SKM-1 (cell line): Measurements from ENCODE around the gene C1QTNF1.
A peak's percentile ranks its signal among the peaks of the same experiment; 100 is the strongest.

Experiments used
- DNase-seq: peaks from one replicate; lab custom pipeline; 2025; ENCODE audit not compliant: unreplicated experiment; lab: John Stamatoyannopoulos, UW

C1QTNF1 gene

DNA sequence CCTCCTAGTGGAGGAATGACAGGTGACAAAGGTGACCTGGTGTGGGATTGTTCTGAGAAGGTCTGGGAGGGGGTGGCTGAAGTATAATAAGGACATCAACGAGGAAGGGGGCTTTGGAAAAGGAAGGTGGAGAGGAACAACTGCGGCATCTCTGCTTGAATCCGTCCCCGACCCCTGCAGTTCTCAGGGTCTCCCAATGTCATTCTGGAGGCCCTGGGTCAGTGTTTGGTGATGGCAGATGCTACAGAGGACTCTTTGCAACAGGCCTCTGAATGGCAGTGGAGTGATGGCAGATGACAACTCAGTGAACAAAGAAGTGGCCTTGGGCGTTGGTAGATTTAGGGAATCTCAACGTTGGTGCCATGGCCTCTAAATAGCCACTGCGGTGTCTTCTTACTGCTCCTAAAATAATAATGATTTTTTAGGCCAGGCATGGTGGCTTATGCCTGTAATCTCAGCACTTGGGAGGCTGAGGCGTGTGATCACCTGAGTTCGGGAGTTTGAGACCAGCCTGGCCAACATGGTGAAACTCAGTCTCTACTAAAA, 52.0 kb downstream of the C1QTNF1 start:
- no peak for DNase-seq

DNA sequence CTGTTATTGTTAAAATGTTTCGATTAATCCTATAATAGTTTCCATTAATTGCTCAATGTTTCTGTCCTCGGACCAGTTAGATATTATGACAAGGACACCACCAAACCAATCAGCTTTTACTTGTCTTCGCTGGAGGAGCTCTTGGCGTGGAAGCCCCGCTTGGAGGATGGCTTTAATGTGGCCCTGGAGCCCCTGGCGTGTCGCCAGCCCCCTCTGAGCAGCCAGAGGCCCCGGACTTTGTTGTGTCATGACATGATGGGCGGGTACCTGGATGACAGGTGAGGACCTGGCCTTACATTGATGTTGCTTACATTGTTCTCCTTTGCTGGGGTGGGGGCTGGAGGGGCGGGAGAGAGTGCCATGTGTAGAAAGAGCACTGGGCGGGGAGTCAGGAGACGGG, 53.6 kb downstream of the C1QTNF1 start:
- no peak for DNase-seq

DNA sequence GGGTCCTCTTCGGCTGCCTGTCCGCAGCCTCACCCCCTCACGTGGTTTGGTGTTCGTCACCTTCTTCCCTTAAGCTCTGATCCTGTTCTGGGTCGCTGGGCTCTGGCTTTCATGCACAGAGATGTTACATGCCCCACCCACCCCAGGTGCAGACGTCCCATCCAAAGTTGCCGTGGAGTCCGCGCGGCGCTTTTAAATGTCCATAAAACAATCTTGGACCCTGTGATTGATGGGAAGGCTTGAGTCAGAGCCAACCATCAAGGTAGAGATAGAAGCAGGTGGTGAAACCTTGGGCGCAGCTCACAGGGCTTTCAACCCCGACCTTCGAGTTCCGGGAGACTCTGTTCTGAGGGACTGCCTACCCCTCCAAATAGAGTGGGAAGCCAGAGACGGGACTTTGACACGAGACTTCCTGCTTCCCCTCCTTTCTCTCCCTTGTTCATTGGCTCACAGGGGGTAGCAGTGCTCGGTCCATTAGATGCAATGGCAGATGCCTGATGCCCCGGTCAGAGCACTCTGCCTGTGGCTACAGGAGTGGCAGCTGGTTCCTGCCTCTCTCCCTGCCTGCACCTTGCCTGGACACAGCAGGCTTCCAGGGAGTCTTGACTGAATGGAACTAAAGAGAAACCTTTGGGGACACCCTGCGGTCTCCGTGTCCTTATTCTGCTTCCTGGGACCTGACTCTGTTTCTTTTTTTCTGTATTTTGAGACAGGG, 54.7 kb downstream of the C1QTNF1 start:
- no peak for DNase-seq

DNA sequence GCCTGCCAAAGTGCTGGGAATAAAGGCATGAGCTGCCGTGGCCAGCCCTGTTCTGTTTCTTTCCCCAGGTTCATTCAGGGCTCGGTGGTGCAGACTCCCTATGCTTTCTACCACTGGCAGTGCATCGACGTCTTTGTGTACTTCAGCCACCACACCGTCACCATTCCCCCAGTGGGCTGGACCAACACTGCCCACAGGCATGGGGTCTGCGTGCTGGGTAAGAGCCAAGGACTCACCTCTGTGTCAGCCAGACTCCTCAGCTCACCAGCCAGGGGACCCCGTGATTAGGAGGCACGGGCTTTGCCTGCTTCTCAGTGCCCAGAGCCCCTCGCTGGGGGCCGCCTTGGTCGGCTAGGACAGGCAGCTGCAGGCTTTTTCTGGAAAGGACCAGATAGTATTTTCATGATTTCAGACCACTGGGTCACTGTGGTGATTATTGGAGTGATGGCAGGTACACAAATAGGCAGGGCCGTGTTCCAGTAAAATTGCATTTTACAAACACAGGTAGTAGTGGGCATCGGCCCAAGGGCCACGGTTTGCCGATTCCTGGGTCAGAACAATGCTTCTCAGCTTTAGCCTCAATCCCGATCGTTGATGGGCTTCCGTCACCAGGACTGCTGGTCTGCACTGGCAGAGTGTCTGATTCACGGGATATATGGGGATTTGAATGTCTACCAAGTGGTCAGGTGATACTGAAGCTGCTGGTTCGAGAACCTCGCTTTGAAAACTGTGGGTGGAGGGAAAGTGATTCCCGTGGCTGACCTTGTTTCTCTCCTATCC, 55.6 kb downstream of the C1QTNF1 start:
- no peak for DNase-seq

DNA sequence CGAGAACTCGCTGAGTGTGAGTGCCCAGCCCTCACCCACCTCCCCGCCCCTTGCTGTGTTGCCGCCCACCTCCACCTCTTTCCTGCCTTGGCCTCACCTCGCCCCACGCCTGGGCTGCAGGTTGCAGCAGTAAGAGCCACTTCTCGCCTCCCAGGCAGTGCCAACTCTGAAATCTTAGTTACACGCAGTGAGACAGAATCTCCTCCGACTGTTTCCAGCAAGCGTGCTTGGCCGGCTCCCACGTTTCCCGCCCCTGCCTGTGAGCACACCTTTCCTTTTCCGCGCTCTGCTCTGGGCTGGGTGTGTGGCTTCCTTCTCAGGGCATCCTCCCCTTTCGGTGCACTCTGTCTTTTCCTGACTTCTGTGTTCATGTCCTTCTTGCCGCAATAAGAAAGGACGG, 56.4 kb downstream of the C1QTNF1 start:
- DNase-seq: no peak

DNA sequence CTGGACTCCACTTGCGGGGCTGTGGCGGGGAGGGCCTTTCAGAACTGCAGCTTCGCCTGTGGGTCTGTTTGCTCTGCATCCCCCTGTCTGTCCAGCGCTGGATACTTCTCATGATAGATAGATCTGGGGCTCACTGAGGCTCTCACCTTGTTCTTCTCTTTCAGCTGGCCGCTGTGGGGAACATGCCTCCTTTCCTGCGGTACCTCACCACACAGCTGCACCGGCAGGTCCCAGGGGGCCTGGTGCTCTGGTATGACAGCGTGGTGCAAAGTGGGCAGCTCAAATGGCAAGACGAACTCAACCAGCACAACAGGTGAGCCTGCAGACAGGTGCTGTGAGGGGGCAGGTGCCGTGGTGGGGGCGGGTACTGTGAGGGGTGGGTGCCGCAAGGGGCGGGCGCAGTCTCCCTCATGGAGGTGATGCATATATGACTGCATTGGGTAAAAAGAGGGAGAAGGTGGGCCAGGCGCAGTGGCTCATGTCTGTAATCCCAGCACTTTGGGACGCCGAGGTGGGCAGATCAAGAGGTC, 56.9 kb downstream of the C1QTNF1 start:
- no peak for DNase-seq

DNA sequence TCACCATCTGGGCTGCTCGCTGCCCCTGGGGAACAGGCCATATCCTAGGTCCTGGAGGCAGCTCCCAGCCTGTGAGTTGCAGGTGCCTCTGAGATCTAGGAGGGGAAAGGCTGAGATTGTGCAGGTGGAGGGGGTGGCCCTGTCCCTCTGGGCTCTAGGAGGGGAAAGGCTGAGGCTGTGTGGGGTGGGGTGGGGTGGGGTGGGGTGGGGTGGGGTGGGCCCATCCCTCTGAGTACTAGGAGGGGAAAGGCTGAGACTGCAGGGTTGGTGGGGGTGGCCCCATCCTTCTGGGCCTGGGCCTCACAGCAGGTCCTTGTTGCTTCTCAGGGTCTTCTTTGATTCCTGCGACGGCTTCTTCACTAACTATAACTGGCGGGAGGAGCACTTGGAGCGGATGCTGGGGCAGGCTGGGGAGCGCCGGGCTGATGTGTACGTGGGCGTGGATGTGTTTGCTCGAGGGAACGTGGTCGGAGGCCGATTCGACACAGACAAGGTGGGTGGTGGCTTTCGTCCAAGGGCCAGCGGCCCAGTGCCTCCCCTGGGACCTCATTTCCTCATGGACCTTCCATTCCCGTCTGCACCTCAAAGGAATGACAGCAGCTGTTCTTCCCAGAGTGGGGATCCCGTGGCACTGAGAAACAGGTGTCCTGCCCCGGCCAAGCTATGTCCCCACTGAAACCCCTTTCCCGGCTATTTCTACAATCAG, 57.8 kb downstream of the C1QTNF1 start:
- no peak for DNase-seq

DNA sequence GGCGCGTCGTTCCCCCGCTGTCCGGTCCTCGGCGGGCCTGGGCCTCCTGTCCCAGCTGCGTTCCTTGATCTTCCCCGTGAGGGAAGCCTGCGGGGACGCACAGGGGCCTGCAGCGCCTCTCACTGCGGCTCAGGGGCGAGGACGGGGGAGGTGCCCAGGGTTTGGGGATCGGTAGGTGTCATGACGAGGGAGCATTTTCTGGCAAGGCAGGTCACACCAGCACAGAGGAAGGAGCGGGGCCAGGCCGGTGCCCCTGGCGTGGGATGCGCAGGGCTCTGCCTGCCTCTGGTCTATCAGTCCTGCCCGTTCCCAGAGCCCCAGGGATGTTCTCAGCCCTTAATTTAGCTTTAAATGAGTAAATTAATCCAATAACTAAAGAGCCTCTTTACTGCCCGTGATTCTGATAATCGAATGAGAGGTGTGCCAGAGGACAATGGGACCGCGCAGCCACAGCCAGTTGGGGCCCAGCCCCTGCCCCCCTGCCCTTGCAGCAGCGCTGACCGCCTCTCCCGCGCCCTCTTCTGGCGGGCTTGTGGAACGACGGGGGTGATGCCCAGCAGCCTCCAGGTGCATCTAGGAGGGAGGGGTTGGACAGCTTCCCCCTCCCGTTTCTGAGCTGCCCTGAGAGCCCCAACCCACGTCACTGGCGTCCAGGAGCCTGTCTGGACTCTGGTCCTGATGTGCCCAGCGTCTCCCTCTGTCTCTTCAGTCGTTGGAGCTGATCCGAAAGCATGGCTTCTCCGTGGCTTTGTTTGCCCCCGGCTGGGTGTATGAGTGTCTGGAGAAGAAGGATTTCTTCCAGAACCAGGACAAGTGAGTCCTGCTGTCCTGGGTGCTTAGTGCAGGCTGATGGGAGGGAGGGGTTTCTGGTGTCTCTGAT, 58.6 kb downstream of the C1QTNF1 start:
- DNase-seq: peak; percentile 16

DNA sequence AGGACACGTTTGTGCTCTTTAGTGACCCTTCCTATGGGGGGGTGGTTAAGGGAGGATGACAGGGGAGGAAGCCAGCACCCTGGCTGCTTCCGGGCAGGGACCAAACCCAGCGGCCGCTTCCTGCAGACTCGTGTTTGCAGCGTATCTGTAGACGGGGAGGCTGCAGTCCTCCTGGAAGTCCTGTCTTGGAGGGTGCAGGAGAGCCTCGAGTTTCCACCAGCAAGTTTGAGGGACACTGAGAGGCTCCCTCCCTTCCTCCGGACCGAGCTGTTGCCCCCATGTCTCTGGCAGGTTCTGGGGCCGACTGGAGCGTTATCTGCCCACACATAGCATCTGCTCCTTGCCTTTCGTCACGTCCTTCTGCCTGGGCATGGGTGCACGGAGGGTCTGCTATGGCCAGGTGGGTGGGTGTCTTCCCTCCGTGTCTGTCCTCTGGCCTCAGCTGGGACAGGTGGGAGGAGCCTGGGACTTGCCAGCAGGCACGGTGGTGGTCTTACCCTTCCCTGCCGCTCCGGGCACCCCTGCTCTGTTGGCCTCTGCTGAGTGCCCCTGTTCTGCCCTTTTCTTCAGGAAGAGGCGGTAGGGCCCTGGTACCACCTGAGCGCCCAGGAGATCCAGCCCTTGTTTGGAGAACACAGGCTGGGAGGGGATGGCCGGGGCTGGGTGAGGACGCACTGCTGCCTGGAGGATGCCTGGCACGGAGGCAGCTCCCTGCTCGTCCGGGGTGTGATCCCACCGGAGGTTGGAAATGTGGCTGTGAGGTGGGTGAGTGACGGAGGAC, 59.4 kb downstream of the C1QTNF1 start:
- DNase-seq: no peak

DNA sequence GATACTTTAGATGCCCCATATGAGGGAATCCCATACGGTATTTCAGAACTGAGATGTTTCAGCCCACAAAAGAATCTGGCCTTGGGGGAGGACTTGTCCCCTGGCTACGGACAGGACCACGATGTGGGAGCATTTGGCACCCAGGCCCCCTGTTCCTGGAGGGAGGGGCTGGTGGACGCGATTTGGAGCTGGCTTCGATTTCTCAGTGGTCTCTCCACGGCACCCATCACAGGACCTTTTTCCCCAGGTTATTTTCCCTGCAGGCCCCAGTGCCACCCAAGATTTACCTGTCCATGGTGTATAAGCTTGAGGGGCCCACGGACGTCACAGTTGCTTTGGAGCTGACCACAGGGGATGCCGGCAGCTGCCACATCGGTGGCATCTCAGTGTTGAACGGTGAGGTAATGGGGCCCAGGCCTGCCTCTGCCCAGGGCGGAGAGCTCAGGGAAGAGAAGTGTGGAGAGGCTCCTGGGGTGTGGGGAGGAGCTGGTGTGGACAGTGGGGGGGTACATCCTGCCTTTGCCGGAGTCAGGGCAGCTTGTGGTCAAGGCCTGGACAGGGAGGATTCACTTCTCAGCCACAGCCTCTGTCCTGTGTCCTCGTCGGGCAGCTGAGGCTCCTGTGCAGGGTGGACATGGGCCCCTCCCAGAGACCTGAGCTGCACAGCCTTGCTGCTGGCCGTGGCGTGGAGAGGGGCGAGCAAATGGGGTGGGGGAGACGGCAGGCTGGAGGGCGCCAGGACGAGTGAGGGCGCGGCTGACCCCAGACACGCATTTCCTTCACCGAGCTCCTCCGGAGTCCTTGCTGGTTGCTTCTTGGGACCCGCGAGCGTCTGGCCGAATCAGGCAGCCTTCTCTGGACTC, 60.6 kb downstream of the C1QTNF1 start:
- DNase-seq: no peak

DNA sequence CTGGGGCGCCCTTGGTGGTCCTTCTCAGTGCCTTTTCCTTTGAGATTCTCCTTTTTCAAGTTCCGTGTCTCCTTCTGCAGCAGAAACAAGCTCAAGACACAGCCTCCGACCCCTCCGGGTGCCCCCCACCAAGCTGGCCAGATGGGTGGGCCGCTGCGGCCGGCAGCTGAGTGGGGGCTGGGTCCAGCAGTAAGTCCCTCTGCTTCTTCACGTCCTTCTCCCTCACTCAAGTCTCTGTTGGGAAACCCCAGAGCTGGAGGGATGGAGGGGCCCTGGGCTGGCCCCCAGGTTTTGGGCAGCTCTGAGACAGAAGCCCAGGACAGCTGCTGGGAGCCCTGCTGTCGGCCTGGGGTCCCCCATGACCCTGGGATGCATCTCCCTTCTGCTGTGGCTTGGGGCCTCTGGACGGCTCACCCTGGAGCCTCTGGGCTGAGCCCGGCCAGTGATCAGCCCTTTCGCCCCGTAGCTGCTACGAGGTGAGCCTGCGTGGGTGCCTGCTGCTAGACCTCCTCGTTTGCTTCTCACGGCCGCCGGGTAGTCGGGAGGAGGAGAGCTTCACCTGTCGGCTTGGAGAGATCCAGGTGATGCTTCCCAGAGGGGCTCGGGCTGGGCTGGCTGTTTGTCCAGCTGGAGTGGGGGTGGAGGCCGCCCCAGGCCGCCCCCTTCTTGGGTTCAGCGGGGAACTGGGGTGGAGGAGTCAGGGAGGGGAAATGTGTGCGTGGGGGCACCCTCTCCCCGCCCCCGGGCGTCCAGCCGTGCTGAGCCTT, 61.4 kb downstream of the C1QTNF1 start:
- no peak for DNase-seq

DNA sequence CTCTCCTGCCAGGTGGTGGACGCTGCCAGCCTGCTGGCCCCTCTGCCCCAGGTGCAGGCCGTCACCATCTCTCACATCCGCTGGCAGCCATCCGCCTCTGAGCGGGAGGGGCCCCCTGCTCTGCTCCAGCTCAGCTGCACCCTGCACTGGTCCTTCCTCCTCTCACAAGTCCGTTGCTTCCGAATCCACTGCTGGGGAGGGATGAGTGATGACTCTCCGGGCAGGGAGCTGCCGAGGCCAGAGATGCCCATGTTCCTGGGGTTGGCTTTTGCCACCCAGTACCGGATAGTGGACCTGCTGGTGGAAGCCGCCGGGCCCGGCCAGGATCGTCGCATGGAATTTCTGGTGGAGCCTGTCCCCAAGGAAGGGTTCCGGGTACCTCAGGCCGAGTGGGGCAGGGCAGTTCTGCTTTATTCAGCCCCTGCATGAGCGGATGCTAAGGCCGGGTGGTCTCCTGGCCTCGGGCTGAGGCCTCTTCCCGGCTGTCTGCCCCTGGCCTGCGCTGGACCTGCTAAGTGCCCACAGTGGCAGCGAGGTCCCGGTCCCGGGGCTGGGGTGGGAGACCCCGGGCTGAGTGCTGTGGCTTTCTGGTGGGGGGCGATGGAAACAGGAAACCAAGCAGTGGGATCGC, 62.1 kb downstream of the C1QTNF1 start:
- DNase-seq: no peak

DNA sequence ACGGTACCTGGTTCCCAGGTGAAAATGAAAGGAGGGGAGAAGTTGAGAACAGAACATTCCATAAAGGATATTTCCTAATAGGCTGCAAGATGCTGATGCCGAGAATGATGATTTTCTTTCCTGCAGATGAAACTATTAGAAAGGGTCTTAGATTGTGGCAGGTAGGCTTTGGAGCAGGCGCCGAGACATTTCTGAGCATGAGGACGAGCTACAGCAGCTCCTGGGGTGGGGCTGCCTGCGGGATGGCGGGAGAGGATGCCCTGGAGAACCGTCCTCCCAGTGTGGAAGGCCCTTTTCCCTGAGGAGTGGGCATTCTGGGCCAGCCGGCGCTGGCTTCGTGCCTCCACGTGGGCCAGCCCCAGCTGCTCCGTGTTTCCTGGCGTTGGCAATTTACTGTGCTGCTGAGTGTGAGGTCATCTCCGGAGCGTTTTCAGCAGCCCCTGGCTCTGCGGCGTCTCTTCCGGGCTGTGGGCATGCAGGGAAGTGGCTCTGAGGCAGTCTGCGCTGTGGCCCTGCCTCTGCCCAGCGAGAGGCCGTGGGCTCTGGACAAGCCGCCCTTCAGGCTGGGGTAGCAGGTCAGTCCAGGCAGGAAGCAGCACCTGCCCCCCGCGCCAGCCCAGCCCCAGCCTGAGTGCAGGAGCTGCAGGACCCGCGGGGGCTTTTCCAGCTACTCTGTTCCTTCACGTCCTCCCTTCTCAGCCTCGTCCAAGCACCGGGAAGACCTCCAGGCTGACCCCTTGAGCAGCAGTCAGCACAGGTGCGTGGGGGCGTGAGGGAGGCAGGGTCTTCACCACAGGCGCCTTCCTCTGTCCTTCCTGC, 62.8 kb downstream of the C1QTNF1 start:
- no peak for DNase-seq

DNA sequence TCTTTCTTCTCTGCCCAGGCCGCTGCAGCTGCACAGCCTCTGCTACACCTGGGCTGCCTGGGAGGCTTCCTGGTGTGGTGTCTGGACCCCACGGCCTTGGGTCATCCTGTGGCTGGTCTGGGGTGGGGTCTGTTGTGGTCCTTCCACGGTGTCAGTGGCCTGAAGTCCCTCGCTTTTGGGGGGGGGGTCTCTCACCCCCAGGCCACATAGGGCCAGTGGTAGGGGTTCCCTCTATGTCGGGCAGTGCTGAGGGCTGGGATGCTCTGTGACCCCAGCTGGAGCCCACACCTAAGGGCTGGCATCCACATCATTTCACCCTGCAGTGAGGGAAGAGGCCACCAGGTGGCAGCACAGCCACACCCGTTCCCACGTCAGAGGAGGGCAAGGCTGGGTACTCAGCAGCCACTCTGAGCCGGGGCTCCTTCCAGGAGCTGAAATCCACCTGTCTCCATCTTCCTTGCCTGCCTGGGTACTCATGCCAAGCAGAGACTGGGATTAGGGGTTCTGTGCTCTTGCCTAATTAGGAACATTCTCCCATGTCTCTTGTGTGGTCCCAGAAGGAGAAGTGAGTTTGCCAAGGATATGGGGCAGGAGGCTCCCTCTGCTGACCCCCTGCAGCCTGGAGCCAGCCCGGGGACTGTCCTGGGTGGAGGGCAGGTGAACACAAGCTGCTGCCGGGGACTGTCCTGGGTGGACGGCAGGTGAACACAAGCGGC, 63.6 kb downstream of the C1QTNF1 start:
- no peak for DNase-seq

DNA sequence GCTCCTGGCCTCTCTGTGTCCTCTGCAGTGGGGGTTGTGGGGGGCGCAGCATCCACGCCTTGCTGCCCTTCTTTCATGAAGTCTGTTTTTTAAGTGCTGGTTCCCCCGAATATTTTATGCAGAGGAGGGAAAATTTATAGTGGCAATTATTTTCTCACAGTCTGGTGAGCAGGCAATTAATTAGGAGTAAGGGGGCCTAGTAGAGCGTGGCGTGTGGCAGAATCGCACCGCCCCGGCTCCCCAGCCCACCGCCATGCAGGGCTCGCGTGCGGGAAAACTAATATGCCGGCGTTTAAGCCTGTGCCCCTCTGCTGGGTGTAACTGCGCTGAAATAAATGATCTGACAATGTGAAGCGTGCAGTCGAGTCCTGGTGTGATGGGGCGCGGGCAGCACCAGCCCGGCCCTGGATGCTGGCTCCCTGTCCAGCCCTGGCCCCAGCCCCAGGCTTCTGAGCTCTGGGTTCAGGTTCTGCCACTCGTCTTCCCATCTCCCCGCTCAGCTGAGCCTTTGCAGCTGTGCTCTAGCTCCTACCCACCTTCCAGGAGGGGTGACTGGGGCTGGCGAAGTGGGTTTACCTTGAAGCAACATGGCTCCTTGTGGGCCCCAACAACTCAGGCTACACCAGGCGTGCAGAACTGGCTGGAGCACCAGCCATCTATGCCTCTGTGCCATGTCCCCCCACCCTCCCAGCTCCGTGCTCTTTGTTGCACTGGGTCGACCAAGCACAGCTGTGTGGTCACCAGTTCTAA, 64.5 kb downstream of the C1QTNF1 start:
- DNase-seq: no peak

DNA sequence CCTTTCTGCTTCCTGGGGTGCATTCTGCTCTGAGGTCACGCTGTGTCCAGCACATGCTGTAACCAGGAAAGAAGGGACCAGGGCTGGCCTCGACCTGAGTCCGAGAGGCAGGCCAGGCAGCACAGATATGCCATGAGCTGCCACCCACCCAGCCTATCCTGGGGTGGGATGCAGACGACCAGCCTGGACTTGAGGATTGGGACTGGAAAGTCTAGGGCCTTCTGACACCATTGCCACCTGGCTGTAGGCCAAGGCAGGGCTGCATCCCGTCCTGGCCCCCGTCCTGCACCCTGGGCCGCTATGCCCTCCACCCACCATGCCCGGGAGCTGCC, 65.0 kb downstream of the C1QTNF1 start:
- DNase-seq: no peak
